Cardiac muscle cell (in vitro differentiated cells and primary cell): ENCODE results near the gene SPN. TPM values are rescaled to one million over a fixed set of nuclear protein-coding genes. Genes with fewer than 3 reads are reported as not detected.
A peak's percentile ranks its signal among the peaks of the same experiment; 100 is the strongest.
"Not testable (repeated sequence)": the region's sequence is repeated elsewhere in the genome, so short reads cannot be mapped to it uniquely, and the experiment has no call there.

Source experiments
- DNase-seq, 2 donors: peaks; one replicate each; pipeline versions ENCODE4 v3.0.0 to v3.0.0-alpha.2; 2010 to 2017; ENCODE audit warnings: low read depth in 1 of 2, low spot score in 1 of 2
- H3K27ac ChIP-seq: fragments of 200-600 bp; sonication (generic); 2 replicates; pipeline ENCODE4 v1.5.1; 2016
- H3K27me3 ChIP-seq: fragments of 200-600 bp; sonication (generic); 2 replicates; pipeline ENCODE4 v1.6.0; 2016; ENCODE audit warnings: control low read depth
- H3K36me3 ChIP-seq: fragments of 200-600 bp; sonication (generic); 2 replicates; pipeline ENCODE4 v1.5.1; 2016; ENCODE audit warnings: control low read depth
- H3K4me1 ChIP-seq: fragments of 200-600 bp; sonication (generic); 2 replicates; pipeline ENCODE4 v1.8.1; 2017; ENCODE audit warnings: low read depth, mild to moderate bottlenecking, mixed run types
- H3K4me3 ChIP-seq: fragments of 200-600 bp; sonication (generic); 2 replicates; pipeline ENCODE4 v1.5.1; 2016; ENCODE audit warnings: mild to moderate bottlenecking
- H3K9me3 ChIP-seq: fragments of 200-600 bp; sonication (generic); 2 replicates; pipeline ENCODE4 v1.5.1; 2017; ENCODE audit warnings: low read depth, mild to moderate bottlenecking, control low read depth
- polyA plus RNA-seq: library from polyadenylated mRNA; unstranded; fragments of >200 nt; fragmentation: Nextera tagmentation; extraction: Ambion mirVana; gene quantifications from 2 replicates; pipeline ENCODE4 v1.2.1, GENCODE V29; 2016
- total RNA-seq: library from RNA; depleted of rRNA; stranded (reverse); fragments of >200 nt; gene quantifications from 2 replicates; pipeline ENCODE4 v1.2.3, GENCODE V29; 2016
- TF ChIP-seq, protein P1 (sequence below): IDR thresholded peaks from 2 replicates; pipeline ENCODE4 v1.5.1; 2012; ENCODE audit warnings: low read depth, mild to moderate bottlenecking, low read length

Gene SPN
- total and polyA plus RNA-seq, 2 experiments from 2014 or later: 1.1 to 1.5 TPM

DNA sequence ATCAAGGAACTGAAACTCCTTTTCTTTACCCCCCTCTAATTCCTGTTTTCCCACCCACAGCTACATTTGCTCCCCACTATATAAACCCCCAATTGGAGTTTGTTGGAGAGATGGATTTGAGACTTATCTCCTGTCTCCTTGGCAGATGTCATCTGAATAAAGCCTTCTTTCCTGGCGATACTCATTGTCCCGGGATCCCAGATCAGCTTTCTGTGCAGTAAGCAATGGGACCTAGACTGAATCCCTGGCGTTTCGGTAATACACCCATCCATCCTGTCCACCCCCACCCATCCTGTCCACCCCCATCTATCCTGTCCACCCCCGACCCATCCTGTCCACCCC, 38.1 kb downstream of the SPN start:
- TF ChIP-seq, protein P1, sequence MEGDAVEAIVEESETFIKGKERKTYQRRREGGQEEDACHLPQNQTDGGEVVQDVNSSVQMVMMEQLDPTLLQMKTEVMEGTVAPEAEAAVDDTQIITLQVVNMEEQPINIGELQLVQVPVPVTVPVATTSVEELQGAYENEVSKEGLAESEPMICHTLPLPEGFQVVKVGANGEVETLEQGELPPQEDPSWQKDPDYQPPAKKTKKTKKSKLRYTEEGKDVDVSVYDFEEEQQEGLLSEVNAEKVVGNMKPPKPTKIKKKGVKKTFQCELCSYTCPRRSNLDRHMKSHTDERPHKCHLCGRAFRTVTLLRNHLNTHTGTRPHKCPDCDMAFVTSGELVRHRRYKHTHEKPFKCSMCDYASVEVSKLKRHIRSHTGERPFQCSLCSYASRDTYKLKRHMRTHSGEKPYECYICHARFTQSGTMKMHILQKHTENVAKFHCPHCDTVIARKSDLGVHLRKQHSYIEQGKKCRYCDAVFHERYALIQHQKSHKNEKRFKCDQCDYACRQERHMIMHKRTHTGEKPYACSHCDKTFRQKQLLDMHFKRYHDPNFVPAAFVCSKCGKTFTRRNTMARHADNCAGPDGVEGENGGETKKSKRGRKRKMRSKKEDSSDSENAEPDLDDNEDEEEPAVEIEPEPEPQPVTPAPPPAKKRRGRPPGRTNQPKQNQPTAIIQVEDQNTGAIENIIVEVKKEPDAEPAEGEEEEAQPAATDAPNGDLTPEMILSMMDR: no peak
- Histone ChIP-seq H3K9me3 (no peaks in the 10 kb centered on the region), H3K4me3 (no peak overlapping the region), H3K4me1 (no peaks in the 10 kb centered on the region), H3K36me3 (no peaks in the 10 kb centered on the region), H3K27me3 (no peaks in the 10 kb centered on the region), H3K27ac (no peak overlapping the region)
- no peak for DNase-seq

DNA sequence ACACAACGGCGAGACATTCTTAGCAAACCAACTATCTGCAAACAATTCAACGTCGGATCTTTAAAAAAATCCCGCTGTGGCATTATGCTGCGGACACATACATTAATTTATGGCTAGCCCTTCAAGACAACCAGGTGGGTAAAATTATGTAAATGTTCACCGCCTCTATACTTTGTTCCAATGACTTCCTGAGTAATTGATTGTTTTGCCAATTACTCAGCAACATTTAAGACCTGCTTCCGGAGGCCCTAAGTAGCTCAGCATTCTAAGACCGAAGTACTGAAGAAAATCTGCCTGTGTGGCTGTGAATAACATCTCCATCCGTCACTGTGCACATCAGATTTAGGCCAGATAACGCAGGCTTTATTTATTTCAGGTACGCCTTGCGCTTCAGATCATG, 39.2 kb downstream of the SPN start:
- H3K9me3 ChIP-seq: no peaks in the 10 kb centered on the region
- H3K4me1 ChIP-seq: no peaks in the 10 kb centered on the region
- DNase-seq: no peak
- no peak overlapping the region for H3K27ac ChIP-seq
- no peak overlapping the region for H3K4me3 ChIP-seq
- H3K36me3 ChIP-seq: no peaks in the 10 kb centered on the region
- H3K27me3 ChIP-seq: no peaks in the 10 kb centered on the region
- TF ChIP-seq, protein P1: no peak

DNA sequence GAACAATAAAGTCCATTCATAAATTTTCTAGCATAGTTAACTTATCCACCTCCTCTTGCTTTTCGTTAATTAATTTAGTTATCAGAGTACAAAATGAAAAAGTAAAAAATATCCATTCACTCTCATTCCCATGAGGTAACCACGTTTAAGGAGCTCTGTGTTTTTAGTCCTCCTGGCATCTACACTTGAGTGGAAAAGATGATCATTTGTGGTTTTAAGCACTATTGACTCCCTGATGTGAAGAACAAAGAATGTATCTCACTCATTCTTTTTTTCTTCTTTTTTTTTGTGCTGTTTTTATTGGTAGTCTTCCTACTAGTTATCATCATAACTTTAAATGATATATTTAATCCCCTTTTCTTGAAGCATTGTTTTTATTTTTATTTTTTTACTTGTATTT, 42.0 kb downstream of the SPN start:
- H3K4me1 ChIP-seq: no peaks in the 10 kb centered on the region
- no peaks in the 10 kb centered on the region for H3K27me3 ChIP-seq
- H3K36me3 ChIP-seq: no peaks in the 10 kb centered on the region
- H3K27ac ChIP-seq: no peak overlapping the region
- no peaks in the 10 kb centered on the region for H3K9me3 ChIP-seq
- DNase-seq: no peak
- TF ChIP-seq, protein P1: no peak
- H3K4me3 ChIP-seq: no peak overlapping the region

DNA sequence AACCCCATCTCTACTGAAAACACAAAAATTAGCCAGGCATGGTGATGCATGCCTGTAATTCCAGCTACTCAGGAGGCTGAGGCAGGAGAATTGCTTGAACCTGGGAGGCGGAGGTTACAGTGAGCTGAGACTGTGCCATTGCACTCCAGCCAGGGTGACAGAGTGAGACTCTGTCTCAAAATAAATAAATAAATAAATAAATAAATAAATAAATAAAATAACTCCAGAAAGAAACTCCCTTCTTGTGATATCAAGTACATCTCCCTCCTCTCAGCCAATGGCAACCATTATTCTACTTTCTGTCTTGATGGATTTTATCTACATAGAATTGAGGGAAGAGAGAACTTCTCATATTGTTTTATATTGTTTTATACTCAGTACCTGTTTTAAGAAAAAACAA, 44.1 kb downstream of the SPN start:
- not testable (repeated sequence) for H3K4me3 ChIP-seq, H3K4me1 ChIP-seq, DNase-seq, H3K36me3 ChIP-seq, H3K27ac ChIP-seq, H3K9me3 ChIP-seq, H3K27me3 ChIP-seq

DNA sequence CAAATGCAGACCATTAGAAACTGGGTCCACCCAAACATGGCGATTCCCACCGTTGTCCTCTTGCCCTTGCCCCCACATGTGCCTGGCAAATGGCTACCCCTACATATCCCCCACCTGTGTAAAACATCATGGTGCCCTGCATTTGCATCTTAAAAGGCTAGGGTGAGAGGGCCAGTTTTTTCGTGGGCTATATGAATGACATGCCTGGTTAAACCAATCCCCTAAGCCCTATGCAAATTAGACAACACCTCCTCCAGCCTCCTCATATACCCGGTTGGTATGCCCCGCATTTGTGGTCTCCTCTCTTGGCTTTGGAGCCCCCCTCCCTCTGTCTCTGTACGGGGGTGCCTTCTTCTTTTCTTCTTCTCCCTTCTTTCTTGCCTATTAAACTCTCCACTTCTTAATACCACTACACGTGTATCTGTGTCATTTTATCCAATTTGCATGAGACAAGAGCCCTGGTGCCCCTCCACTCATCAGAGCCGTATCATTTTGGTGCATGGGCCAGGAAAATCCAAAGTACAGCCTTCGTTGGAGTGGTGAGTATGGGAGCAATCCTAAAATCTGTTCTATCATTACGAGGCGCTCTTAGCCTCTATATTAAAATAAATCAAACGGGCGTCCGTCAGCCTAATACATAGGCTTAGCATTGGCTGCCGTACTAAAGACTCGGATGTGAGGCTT, 46.0 kb downstream of the SPN start:
- TF ChIP-seq, protein P1: no peak
- no peak overlapping the region for H3K27ac ChIP-seq

DNA sequence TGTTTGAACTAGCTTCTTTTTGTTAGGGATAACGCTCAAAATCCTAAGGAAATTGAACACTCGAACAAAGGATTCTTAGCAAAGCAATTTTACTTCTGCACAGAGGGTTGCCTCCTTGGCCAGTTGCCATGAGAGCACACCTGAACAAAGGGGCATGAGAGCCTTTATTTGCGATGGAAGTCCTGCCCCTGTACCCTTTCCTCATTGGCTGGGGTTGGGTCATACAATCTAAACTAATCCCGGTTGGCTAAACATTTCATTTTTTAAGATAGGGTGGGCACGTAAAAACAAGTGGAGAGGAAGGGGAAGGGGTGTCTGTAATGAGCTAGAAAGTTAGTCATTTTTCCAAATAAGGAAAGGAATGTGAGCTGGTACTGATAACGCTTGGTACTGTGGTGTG, 46.6 kb downstream of the SPN start:
- not testable (repeated sequence) for H3K4me3 ChIP-seq, H3K27ac ChIP-seq, H3K36me3 ChIP-seq, H3K27me3 ChIP-seq, H3K4me1 ChIP-seq, H3K9me3 ChIP-seq
- DNase-seq: peak in 1 of 2 donors; percentile 12

More for the DNA sequence above, 46.0 kb downstream of the SPN start:
- Histone ChIP-seq H3K4me1 (no peaks in the 10 kb centered on the region), H3K9me3 (no peaks in the 10 kb centered on the region), H3K36me3 (no peaks in the 10 kb centered on the region), H3K4me3 (no peak overlapping the region), H3K27me3 (no peaks in the 10 kb centered on the region)
- no peak for DNase-seq
